HL-60 (cell line): Measurements from ENCODE around the gene KRT17.

Experiments
- CTCF ChIP-seq: IDR thresholded peaks from one replicate; pipeline ENCODE4 v1.5.1; 2011; ENCODE audit warnings: low read length, control low read depth, inconsistent platforms; ENCODE audit not compliant: insufficient read depth
- POLR2AphosphoS5 ChIP-seq: IDR thresholded peaks from 2 replicates; pipeline ENCODE4 v1.6.1; 2012; ENCODE audit warnings: low read depth
- REST ChIP-seq: IDR thresholded peaks from 2 replicates; pipeline ENCODE4 v1.6.1; 2012; ENCODE audit warnings: low read depth; ENCODE audit not compliant: insufficient replicate concordance
- SPI1 ChIP-seq: IDR thresholded peaks from 2 replicates; pipeline ENCODE4 v1.6.1; 2012; ENCODE audit warnings: low read depth, mild to moderate bottlenecking, borderline replicate concordance

- TF ChIP-seq CTCF (no peak), POLR2AphosphoS5 (no peak), REST (no peak), SPI1 (no peak)
Measured at GRCh38 chr17:41580687-41581365, 43.5 kb downstream of the KRT17 start.
